IMR-90 (cell line): ENCODE measurements around the gene SHISAL1. TPM values are rescaled to one million over a fixed set of nuclear protein-coding genes. Genes with fewer than 3 reads are reported as not detected.

ENCODE experiments used
- ATAC-seq: fragments of 200-7000 bp; cut with Tn5 transposase; 2 replicates; pipeline ENCODE4 v1.9.1; 2020; ENCODE audit warnings: low read depth, mild to moderate bottlenecking, moderate library complexity
- BruUV-seq: library from RNA; stranded (reverse); fragments of 400-500 nt; replicated peaks from 2 replicates; lab custom pipeline; 2021; lab: Mats Ljungman, UMichigan
- CTCF ChIA-PET: fragments of 300-600 bp; formaldehyde crosslinking; extraction: SDS; loops from one replicate; lab custom pipeline; 2021; ENCODE audit warnings: antibody characterized with exemption; lab: Yijun Ruan, JAX
- POLR2A ChIA-PET: fragments of 300-600 bp; sonication (Branson Sonifier 250); formaldehyde crosslinking; loops from one replicate; lab custom pipeline; 2022; ENCODE audit warnings: antibody characterized with exemption; ENCODE audit not compliant: unreplicated experiment; lab: Charles Lee
- DNase-seq: peaks from one replicate; pipeline ENCODE4 v3.0.0; 2013
- H2AFZ ChIP-seq: replicated peaks from 2 replicates; pipeline ENCODE3; 2013; ENCODE audit warnings: low read length, mild to moderate bottlenecking; ENCODE audit not compliant: poor library complexity
- H2AK5ac ChIP-seq: 2 replicates; pipeline ENCODE4 v1.6.1; 2013; ENCODE audit warnings: low read depth, low read length, inconsistent platforms
- H2AK9ac ChIP-seq: replicated peaks from 2 replicates; pipeline ENCODE3; 2013; ENCODE audit warnings: mild to moderate bottlenecking, low read depth, low read length, moderate library complexity; ENCODE audit not compliant: poor library complexity
- H2BK120ac ChIP-seq: 2 replicates; pipeline ENCODE4 v1.6.1; 2013; ENCODE audit warnings: low read depth, low read length, inconsistent platforms
- H2BK15ac ChIP-seq: 3 replicates; pipeline ENCODE4 v1.6.1; 2013; ENCODE audit warnings: low read depth, low read length, inconsistent platforms
- H2BK20ac ChIP-seq: 2 replicates; pipeline ENCODE4 v1.6.1; 2013; ENCODE audit warnings: low read depth, mild to moderate bottlenecking, inconsistent platforms, low read length, moderate library complexity
- H2BK5ac ChIP-seq: 2 replicates; pipeline ENCODE4 v1.6.1; 2013; ENCODE audit warnings: mild to moderate bottlenecking, low read depth, low read length, inconsistent platforms; ENCODE audit not compliant: poor library complexity, severe bottlenecking
- H3K14ac ChIP-seq: replicated peaks from 2 replicates; pipeline ENCODE4 v1.6.1; 2013; ENCODE audit warnings: low read depth, low read length, inconsistent platforms
- H3K18ac ChIP-seq: 2 replicates; pipeline ENCODE4 v1.6.1; 2013; ENCODE audit warnings: low read depth, low read length, control low read depth
- H3K23ac ChIP-seq: 2 replicates; pipeline ENCODE4 v1.6.1; 2013; ENCODE audit warnings: low read depth, low read length, inconsistent platforms
- H3K27ac ChIP-seq: 2 replicates; pipeline ENCODE4 v1.5.1; 2013; ENCODE audit warnings: mild to moderate bottlenecking, control low read depth, low read length; ENCODE audit not compliant: insufficient read depth
- H3K27me3 ChIP-seq: 2 replicates; pipeline ENCODE4 v1.6.1; 2013; ENCODE audit warnings: low read length; ENCODE audit not compliant: control insufficient read depth, insufficient read depth
- H3K36me3 ChIP-seq: 2 replicates; pipeline ENCODE4 v1.6.1; 2013; ENCODE audit warnings: low read length, mixed read lengths; ENCODE audit not compliant: control insufficient read depth, insufficient read depth
- H3K4ac ChIP-seq: 2 replicates; pipeline ENCODE4 v1.6.1; 2013; ENCODE audit warnings: low read depth, low read length, inconsistent platforms
- H3K4me1 ChIP-seq: 2 replicates; pipeline ENCODE4 v1.6.1; 2013; ENCODE audit warnings: low read length, mixed read lengths; ENCODE audit not compliant: control insufficient read depth, insufficient read depth
- H3K4me2 ChIP-seq: 2 replicates; pipeline ENCODE4 v1.6.1; 2013; ENCODE audit warnings: low read depth, mild to moderate bottlenecking, control low read depth, low read length, moderate library complexity
- H3K4me3 ChIP-seq: 2 replicates; pipeline ENCODE4 v1.5.1; 2013; ENCODE audit warnings: low read depth, mild to moderate bottlenecking, control low read depth, low read length, moderate library complexity; ENCODE audit not compliant: insufficient read depth
- H3K56ac ChIP-seq: 2 replicates; pipeline ENCODE4 v1.6.1; 2013; ENCODE audit warnings: low read length, inconsistent platforms; ENCODE audit not compliant: insufficient read depth; ENCODE audit errors: extremely low read depth
- H3K79me1 ChIP-seq, 2 experiments: 2 replicates each; pipeline ENCODE4 v1.6.1; 2013; ENCODE audit warnings: low read length in 2 of 2, inconsistent platforms in 1 of 2, low read depth in 1 of 2
- H3K9ac ChIP-seq: 2 replicates; pipeline ENCODE4 v1.6.1; 2013; ENCODE audit warnings: low read depth, low read length, control low read depth
- H3K9me1 ChIP-seq: 2 replicates; pipeline ENCODE4 v1.6.1; 2013; ENCODE audit warnings: low read length, inconsistent platforms; ENCODE audit not compliant: insufficient read depth
- H3K9me3 ChIP-seq: 2 replicates; pipeline ENCODE4 v1.6.1; 2013; ENCODE audit warnings: low read length; ENCODE audit not compliant: control insufficient read depth, insufficient read depth
- H4K20me1 ChIP-seq: 2 replicates; pipeline ENCODE4 v1.6.1; 2013; ENCODE audit warnings: low read length, inconsistent platforms; ENCODE audit not compliant: insufficient read depth
- H4K5ac ChIP-seq: 2 replicates; pipeline ENCODE4 v1.6.1; 2013; ENCODE audit warnings: mild to moderate bottlenecking, low read depth, low read length, control low read depth
- H4K8ac ChIP-seq, 2 experiments: 2 replicates each; pipeline ENCODE4 v1.6.1; 2013; ENCODE audit warnings: low read depth in 2 of 2, low read length in 2 of 2, control low read depth in 1 of 2, inconsistent platforms in 1 of 2
- H4K91ac ChIP-seq: 2 replicates; pipeline ENCODE4 v1.6.1; 2013; ENCODE audit warnings: low read depth, low read length, inconsistent platforms; ENCODE audit not compliant: insufficient read depth
- BHLHE40 ChIP-seq: fragments of 150-350 bp; IDR thresholded peaks from 2 replicates; pipeline ENCODE4 v1.6.1; 2016; ENCODE audit warnings: mild to moderate bottlenecking, low read depth, low read length
- FOS ChIP-seq: fragments of 150-350 bp; IDR thresholded peaks from 2 replicates; pipeline ENCODE4 v1.6.1; 2016; ENCODE audit warnings: low read depth, low read length
- MAZ ChIP-seq: IDR thresholded peaks from 2 replicates; pipeline ENCODE4 v1.6.1; 2012; ENCODE audit warnings: low read depth, mild to moderate bottlenecking, low read length, improper control_type of control experiment, moderate library complexity, borderline replicate concordance
- MXI1 ChIP-seq: IDR thresholded peaks from 2 replicates; pipeline ENCODE4 v1.6.1; 2012; ENCODE audit warnings: low read depth, mild to moderate bottlenecking, low read length, moderate library complexity, borderline replicate concordance
- POLR2A ChIP-seq: IDR thresholded peaks from 2 replicates; pipeline ENCODE4 v1.6.1; 2012; ENCODE audit warnings: mild to moderate bottlenecking, low read depth, low read length
- RCOR1 ChIP-seq: IDR thresholded peaks from 2 replicates; pipeline ENCODE4 v1.6.1; 2012; ENCODE audit warnings: mild to moderate bottlenecking, low read length, improper control_type of control experiment; ENCODE audit not compliant: insufficient replicate concordance
- SMC3 ChIP-seq: fragments of 150-350 bp; IDR thresholded peaks from 2 replicates; pipeline ENCODE4 v1.6.1; 2016; ENCODE audit warnings: low read depth, mild to moderate bottlenecking, antibody characterized with exemption, low read length, moderate library complexity
- WGBS, 2 experiments: methylation state at CpG; one replicate each; pipeline versions ENCODE4 v1.1.5 to v1.1.7; 2013; ENCODE audit warnings: missing lambda C conversion rate in 2 of 2; ENCODE audit not compliant: insufficient read length in 1 of 2; ENCODE audit errors: extremely low coverage in 2 of 2; 5-methylcytosine and 5-hydroxymethylcytosine counted together
- dilution Hi-C: fragments of 300-500 bp; cut with HindIII; formaldehyde crosslinking; loops from one replicate; pipeline ENCODE4 v1.14.3; 2018; ENCODE audit warnings: low sequenced_read_pairs; ENCODE audit not compliant: unreplicated experiment
- in situ Hi-C: fragments of 300-500 bp; cut with MboI; formaldehyde crosslinking; loops from 3 replicates; pipeline ENCODE4 v1.14.3; 2019; ENCODE audit warnings: low sequenced_read_pairs, inconsistent platforms, mixed read lengths
- intact Hi-C: fragments of 100-400 bp; cut with micrococcal nuclease; formaldehyde crosslinking; loops from 2 replicates; pipeline ENCODE4 v1.10.0; 2022
- polyA plus RNA-seq, 3 experiments: library from polyadenylated mRNA; depleted of rRNA; stranded (reverse); fragments of >200 nt; gene quantifications; 2 replicates each; pipeline ENCODE4 v1.2.3, GENCODE V29; 2012; ENCODE audit warnings: low replicate concordance in 1 of 3
- total RNA-seq: library from RNA; depleted of rRNA; stranded (reverse); fragments of >200 nt; gene quantifications from 2 replicates; pipeline ENCODE4 v1.2.3, GENCODE V29; 2012
- TF ChIP-seq, protein P1 (sequence below): conservative IDR thresholded peaks from 2 replicates; pipeline ENCODE4 v1.5.1; 2012; ENCODE audit warnings: mild to moderate bottlenecking, low read depth, low read length, improper control_type of control experiment
- TF ChIP-seq, protein P2 (sequence below): fragments of 150-350 bp; IDR thresholded peaks from 2 replicates; pipeline ENCODE4 v1.6.1; 2016; ENCODE audit warnings: low read depth, mild to moderate bottlenecking, low read length, moderate library complexity, borderline replicate concordance

Gene SHISAL1
- total and polyA plus RNA-seq, 2 of the 4 experiments (the other 2 are of a cell fraction) = 1.0 to 1.4 TPM

DNA sequence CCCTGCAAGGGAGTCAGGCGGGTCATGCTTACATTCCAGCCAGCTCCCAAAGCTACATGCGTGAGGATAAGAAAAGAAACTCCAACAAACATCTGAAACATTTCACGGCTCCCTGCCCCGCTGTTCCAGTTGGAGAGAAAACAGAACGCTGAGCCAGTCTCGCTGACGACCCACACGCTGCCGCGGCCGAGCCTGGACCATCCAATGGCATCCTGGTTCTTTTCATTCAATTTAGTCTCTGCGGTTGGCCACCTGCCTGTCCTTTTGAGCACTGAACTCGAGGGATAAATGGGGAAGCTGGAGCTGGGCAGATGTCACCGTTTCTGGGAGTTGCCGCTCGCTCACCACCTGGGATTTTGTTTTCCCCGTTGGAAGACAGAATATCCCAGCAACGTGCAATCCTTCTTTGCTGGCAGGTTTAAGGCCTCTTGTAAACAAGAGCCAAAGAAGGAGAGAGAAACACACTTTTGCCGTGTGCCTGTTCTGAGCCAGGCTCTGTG, 45.3 kb upstream of the SHISAL1 start:
- H3K14ac ChIP-seq = peak overlapping the region; percentile 44; the same call in 1 of the 2 replicates
- peak overlapping the region; percentile 69 for H4K91ac ChIP-seq
- H3K4me1 ChIP-seq = peaks cover 33% of the 10 kb centered on the region
- peak overlapping the region; percentile 22 for H3K18ac ChIP-seq
- DNase-seq (peak; percentile 24), ATAC-seq (peak; percentile 28)
- H3K23ac ChIP-seq = peak overlapping the region; percentile 34; the same call in 1 of the 2 replicates
- H2BK15ac ChIP-seq = peak overlapping the region; percentile 42; the same call in 1 of the 3 replicates
- H3K4ac ChIP-seq = peak overlapping the region; percentile 68
- no peaks in the 10 kb centered on the region for H3K9me3 ChIP-seq
- H2BK120ac ChIP-seq = peak overlapping the region; percentile 74
- peak overlapping the region; percentile 6 for H2BK5ac ChIP-seq
- ChIA-PET CTCF (no interaction called here), POLR2A (no interaction called here)
- H2BK20ac ChIP-seq = peak overlapping the region; percentile 51
- 47% methylated on average over 12 of the region's 19 CpGs; no CpG with 5 or more reads in 1 of the 2 experiments for WGBS, 2 experiments
- TF ChIP-seq MXI1 (no peak), SMC3 (no peak), POLR2A (no peak), FOS (no peak), BHLHE40 (no peak), MAZ (no peak), RCOR1 (no peak)
- TF ChIP-seq, protein P1, sequence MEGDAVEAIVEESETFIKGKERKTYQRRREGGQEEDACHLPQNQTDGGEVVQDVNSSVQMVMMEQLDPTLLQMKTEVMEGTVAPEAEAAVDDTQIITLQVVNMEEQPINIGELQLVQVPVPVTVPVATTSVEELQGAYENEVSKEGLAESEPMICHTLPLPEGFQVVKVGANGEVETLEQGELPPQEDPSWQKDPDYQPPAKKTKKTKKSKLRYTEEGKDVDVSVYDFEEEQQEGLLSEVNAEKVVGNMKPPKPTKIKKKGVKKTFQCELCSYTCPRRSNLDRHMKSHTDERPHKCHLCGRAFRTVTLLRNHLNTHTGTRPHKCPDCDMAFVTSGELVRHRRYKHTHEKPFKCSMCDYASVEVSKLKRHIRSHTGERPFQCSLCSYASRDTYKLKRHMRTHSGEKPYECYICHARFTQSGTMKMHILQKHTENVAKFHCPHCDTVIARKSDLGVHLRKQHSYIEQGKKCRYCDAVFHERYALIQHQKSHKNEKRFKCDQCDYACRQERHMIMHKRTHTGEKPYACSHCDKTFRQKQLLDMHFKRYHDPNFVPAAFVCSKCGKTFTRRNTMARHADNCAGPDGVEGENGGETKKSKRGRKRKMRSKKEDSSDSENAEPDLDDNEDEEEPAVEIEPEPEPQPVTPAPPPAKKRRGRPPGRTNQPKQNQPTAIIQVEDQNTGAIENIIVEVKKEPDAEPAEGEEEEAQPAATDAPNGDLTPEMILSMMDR = no peak
- TF ChIP-seq, protein P2, sequence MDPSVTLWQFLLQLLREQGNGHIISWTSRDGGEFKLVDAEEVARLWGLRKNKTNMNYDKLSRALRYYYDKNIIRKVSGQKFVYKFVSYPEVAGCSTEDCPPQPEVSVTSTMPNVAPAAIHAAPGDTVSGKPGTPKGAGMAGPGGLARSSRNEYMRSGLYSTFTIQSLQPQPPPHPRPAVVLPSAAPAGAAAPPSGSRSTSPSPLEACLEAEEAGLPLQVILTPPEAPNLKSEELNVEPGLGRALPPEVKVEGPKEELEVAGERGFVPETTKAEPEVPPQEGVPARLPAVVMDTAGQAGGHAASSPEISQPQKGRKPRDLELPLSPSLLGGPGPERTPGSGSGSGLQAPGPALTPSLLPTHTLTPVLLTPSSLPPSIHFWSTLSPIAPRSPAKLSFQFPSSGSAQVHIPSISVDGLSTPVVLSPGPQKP = no peak
- H2AK9ac ChIP-seq = no peak overlapping the region
- H3K27ac ChIP-seq = peak overlapping the region; percentile 53; the same call in 1 of the 2 replicates
- peaks cover 0 to 5% of the 10 kb centered on the region in 2 experiments; a peak in 1 of 4 replicates for H3K79me1 ChIP-seq
- intact Hi-C loops (no loop called here), in situ Hi-C loops (no loop called here), dilution Hi-C loops (no loop called here)
- BruUV-seq = no TSS peak
- H3K4me2 ChIP-seq = peak overlapping the region; percentile 25; the same call in 1 of the 2 replicates
- no peak overlapping the region for H3K4me3 ChIP-seq
- no peak overlapping the region for H3K56ac ChIP-seq
- no peaks in the 10 kb centered on the region for H4K20me1 ChIP-seq
- 0 out of 2 replicates have a peak overlapping the region, but pooled peaks have one; percentile 33 for H2AK5ac ChIP-seq
- H3K36me3 ChIP-seq = no peaks in the 10 kb centered on the region
- H4K5ac ChIP-seq = no peak overlapping the region; the same call in 1 of the 2 replicates
- H2AFZ ChIP-seq = peak overlapping the region; percentile 75
- peak overlapping the region; percentile 8 to 14; a peak in 2 of 4 replicates for H4K8ac ChIP-seq
- H3K9ac ChIP-seq = no peak overlapping the region
- no peaks in the 10 kb centered on the region for H3K27me3 ChIP-seq
- peaks cover 21% of the 10 kb centered on the region for H3K9me1 ChIP-seq
